ENCODE results near the gene VEZT. TPM values are rescaled to one million over a fixed set of nuclear protein-coding genes. Genes with fewer than 3 reads are reported as not detected.

The VEZT gene
- total RNA-seq, 1 donor from 2014 or later = 69.4 TPM

GRCh38 chr12:95207407-95207806 is 10.2 kb upstream of the VEZT start:
- no peak overlapping the region for H3K27ac ChIP-seq (ENCODE audit: low read depth, low read length)
- no peaks in the 10 kb centered on the region for H3K9me3 ChIP-seq (ENCODE audit: control insufficient read depth in 3 of 3, low read length in 3 of 3)
- no peak overlapping the region for H3K9ac ChIP-seq (ENCODE audit: low read depth in 1 of 3, low read length in 3 of 3)
- H3K36me3 ChIP-seq (ENCODE audit: control insufficient read depth in 3 of 3, insufficient read depth in 3 of 3, low read length in 3 of 3) = no peaks in the 10 kb centered on the region
- H3K27me3 ChIP-seq (ENCODE audit: control insufficient read depth in 3 of 3, insufficient read depth in 3 of 3, low read length in 3 of 3) = no peaks in the 10 kb centered on the region
- no peak overlapping the region for H3K4me3 ChIP-seq (ENCODE audit: low read length in 3 of 3)
- H3K4me1 ChIP-seq (ENCODE audit: control insufficient read depth in 3 of 3, insufficient read depth in 3 of 3, low read length in 3 of 3) = peaks cover 3 to 16% (median 8%) of the 10 kb centered on the region in 3 donors

- no peaks in the 10 kb centered on the region for H3K36me3 ChIP-seq (ENCODE audit: control insufficient read depth in 3 of 3, insufficient read depth in 3 of 3, low read length in 3 of 3)
- H3K4me3 ChIP-seq (ENCODE audit: low read length in 3 of 3) = no peak overlapping the region
- H3K27ac ChIP-seq (ENCODE audit: low read depth, low read length) = no peak overlapping the region
- peaks cover 3 to 13% (median 8%) of the 10 kb centered on the region in 3 donors for H3K4me1 ChIP-seq (ENCODE audit: control insufficient read depth in 3 of 3, insufficient read depth in 3 of 3, low read length in 3 of 3)
- no peak overlapping the region for H3K9ac ChIP-seq (ENCODE audit: low read depth in 1 of 3, low read length in 3 of 3)
- H3K9me3 ChIP-seq (ENCODE audit: control insufficient read depth in 3 of 3, low read length in 3 of 3) = no peaks in the 10 kb centered on the region
- H3K27me3 ChIP-seq (ENCODE audit: control insufficient read depth in 3 of 3, insufficient read depth in 3 of 3, low read length in 3 of 3) = no peaks in the 10 kb centered on the region
These were observed 8.9 kb upstream of the VEZT start for GRCh38 chr12:95208678-95209077.

GRCh38 chr12:95212586-95212985 is 5.0 kb upstream of the VEZT start:
- Histone ChIP-seq H3K9me3 (ENCODE audit: control insufficient read depth in 3 of 3, low read length in 3 of 3) (no peaks in the 10 kb centered on the region), H3K9ac (ENCODE audit: low read depth in 1 of 3, low read length in 3 of 3) (no peak overlapping the region), H3K27ac (ENCODE audit: low read depth, low read length) (no peak overlapping the region), H3K4me1 (ENCODE audit: control insufficient read depth in 3 of 3, insufficient read depth in 3 of 3, low read length in 3 of 3) (peaks cover 0 to 10% (median 6%) of the 10 kb centered on the region in 3 donors), H3K27me3 (ENCODE audit: control insufficient read depth in 3 of 3, insufficient read depth in 3 of 3, low read length in 3 of 3) (no peaks in the 10 kb centered on the region), H3K4me3 (ENCODE audit: low read length in 3 of 3) (no peak overlapping the region), H3K36me3 (ENCODE audit: control insufficient read depth in 3 of 3, insufficient read depth in 3 of 3, low read length in 3 of 3) (no peaks in the 10 kb centered on the region)

DNA sequence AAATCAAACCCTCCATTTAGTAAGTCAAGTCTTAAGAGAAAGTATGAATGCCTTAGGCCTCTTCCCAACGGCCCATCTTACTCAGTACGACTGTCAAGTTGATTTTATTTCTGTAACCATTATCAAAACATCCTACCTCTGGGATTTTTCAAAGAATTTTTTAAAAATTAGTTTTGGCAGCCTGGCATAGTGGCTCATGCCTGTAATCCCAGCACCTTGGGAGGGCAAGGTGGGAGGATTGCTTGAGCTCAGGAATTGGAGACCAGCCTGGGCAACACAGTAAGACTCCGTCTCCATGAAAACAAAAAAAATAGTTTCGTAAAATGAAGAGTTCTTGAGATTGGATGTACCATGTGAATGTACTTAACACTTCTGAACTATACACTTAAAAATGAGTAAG is 4.5 kb upstream of the VEZT start:
- Histone ChIP-seq H3K27me3 (ENCODE audit: control insufficient read depth in 3 of 3, insufficient read depth in 3 of 3, low read length in 3 of 3) (no peaks in the 10 kb centered on the region), H3K27ac (ENCODE audit: low read depth, low read length) (no peak overlapping the region), H3K9me3 (ENCODE audit: control insufficient read depth in 3 of 3, low read length in 3 of 3) (no peaks in the 10 kb centered on the region), H3K36me3 (ENCODE audit: control insufficient read depth in 3 of 3, insufficient read depth in 3 of 3, low read length in 3 of 3) (no peaks in the 10 kb centered on the region), H3K4me1 (ENCODE audit: control insufficient read depth in 3 of 3, insufficient read depth in 3 of 3, low read length in 3 of 3) (peaks cover 0 to 10% (median 6%) of the 10 kb centered on the region in 3 donors), H3K9ac (ENCODE audit: low read depth in 1 of 3, low read length in 3 of 3) (no peak overlapping the region), H3K4me3 (ENCODE audit: low read length in 3 of 3) (no peak overlapping the region)

DNA sequence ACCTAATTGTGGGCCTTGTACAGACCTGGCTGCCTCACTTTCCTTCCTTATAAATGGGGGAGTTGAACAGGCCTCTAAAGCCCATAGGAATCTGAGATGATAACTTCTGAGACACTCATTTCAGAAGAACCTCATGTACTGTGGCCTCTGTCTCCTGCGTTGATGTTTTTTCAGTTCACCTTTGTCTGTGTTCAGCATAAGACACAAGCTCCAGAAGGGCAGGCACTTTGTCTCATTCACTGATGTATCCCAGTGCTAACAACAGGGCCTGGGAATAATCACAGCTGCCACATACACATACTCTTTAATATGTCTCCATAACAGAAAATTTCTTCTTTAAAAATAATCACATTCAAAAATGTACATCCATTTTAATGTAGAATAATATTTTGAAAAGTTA is 3.7 kb upstream of the VEZT start:
- Histone ChIP-seq H3K27ac (ENCODE audit: low read depth, low read length) (no peak overlapping the region), H3K9ac (ENCODE audit: low read depth in 1 of 3, low read length in 3 of 3) (no peak overlapping the region), H3K9me3 (ENCODE audit: control insufficient read depth in 3 of 3, low read length in 3 of 3) (no peaks in the 10 kb centered on the region), H3K4me1 (ENCODE audit: control insufficient read depth in 3 of 3, insufficient read depth in 3 of 3, low read length in 3 of 3) (peaks cover 0 to 14% (median 6%) of the 10 kb centered on the region in 3 donors), H3K36me3 (ENCODE audit: control insufficient read depth in 3 of 3, insufficient read depth in 3 of 3, low read length in 3 of 3) (no peaks in the 10 kb centered on the region), H3K27me3 (ENCODE audit: control insufficient read depth in 3 of 3, insufficient read depth in 3 of 3, low read length in 3 of 3) (no peaks in the 10 kb centered on the region), H3K4me3 (ENCODE audit: low read length in 3 of 3) (no peak overlapping the region)

GRCh38 chr12:95214466-95214865 is 3.1 kb upstream of the VEZT start:
- no peak overlapping the region for H3K9ac ChIP-seq (ENCODE audit: low read depth in 1 of 3, low read length in 3 of 3)
- H3K4me3 ChIP-seq (ENCODE audit: low read length in 3 of 3) = no peak overlapping the region
- peaks cover under 1 to 17% (median 6%) of the 10 kb centered on the region in 3 donors for H3K4me1 ChIP-seq (ENCODE audit: control insufficient read depth in 3 of 3, insufficient read depth in 3 of 3, low read length in 3 of 3)
- no peaks in the 10 kb centered on the region for H3K27me3 ChIP-seq (ENCODE audit: control insufficient read depth in 3 of 3, insufficient read depth in 3 of 3, low read length in 3 of 3)
- no peaks in the 10 kb centered on the region for H3K9me3 ChIP-seq (ENCODE audit: control insufficient read depth in 3 of 3, low read length in 3 of 3)
- H3K27ac ChIP-seq (ENCODE audit: low read depth, low read length) = no peak overlapping the region
- no peaks in the 10 kb centered on the region for H3K36me3 ChIP-seq (ENCODE audit: control insufficient read depth in 3 of 3, insufficient read depth in 3 of 3, low read length in 3 of 3)

DNA sequence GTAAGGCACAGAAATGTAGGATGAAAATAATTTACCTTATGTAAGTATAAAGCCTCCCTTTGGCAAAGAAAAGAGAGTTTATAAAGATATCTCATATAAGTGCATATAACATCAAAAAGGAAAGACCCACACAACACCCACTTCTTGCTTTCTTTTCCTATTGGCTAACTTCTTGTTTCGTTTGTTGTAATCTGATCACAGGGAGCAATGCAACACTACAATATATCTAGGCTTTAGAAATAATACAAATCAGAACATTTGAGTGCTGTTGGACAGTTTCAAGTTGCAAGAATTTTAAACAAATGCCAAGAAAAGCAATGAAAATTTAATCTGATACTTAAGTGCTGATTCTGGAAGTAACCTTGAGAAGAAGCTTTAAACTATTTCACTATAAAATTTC is 1.7 kb upstream of the VEZT start:
- Histone ChIP-seq H3K4me3 (ENCODE audit: low read length in 3 of 3) (peak overlapping the region; percentile 12 to 96 (median 91)), H3K4me1 (ENCODE audit: control insufficient read depth in 3 of 3, insufficient read depth in 3 of 3, low read length in 3 of 3) (peaks cover 8 to 17% (median 12%) of the 10 kb centered on the region in 3 donors), H3K27ac (ENCODE audit: low read depth, low read length) (no peak overlapping the region), H3K9me3 (ENCODE audit: control insufficient read depth in 3 of 3, low read length in 3 of 3) (no peaks in the 10 kb centered on the region), H3K36me3 (ENCODE audit: control insufficient read depth in 3 of 3, insufficient read depth in 3 of 3, low read length in 3 of 3) (no peaks in the 10 kb centered on the region), H3K9ac (ENCODE audit: low read depth in 1 of 3, low read length in 3 of 3) (peak overlapping the region in 1 of 3 donors; percentile 92), H3K27me3 (ENCODE audit: control insufficient read depth in 3 of 3, insufficient read depth in 3 of 3, low read length in 3 of 3) (no peaks in the 10 kb centered on the region)

DNA sequence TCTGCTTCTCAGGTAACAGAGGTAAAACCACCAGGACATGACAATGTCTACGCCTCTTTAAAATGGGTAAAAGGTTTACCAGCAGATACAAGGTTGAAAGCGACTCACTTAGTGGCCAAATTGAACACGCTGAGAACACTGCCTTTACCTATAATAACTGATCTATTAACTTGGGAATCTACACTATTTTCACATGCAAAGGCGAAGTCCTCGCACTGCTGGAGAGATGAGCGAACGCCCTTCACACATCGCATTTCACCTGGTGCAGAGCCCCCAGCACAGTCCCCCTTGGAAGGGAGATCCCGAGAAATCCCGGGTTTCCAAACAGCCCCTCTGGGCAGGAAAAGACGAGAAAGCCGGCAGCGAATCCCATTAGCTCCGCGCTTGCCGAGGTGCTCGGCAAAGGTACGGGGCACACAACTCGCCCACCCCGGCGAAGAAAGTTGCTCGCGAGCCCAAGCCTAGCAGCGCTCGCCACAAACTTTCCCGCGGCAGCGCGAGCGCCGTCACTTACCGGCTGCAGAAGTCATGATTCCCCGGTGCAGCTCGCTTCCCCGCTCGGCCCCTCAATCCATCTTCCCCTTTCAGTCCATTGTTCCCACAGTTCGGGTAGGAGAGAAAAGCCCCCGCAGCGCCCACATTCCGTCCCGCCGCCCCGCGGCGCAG is 763 bp upstream of the VEZT start:
- H3K27ac ChIP-seq (ENCODE audit: low read depth, low read length) = peak overlapping the region; percentile 99
- H3K9me3 ChIP-seq (ENCODE audit: control insufficient read depth in 3 of 3, low read length in 3 of 3) = no peaks in the 10 kb centered on the region
- H3K4me1 ChIP-seq (ENCODE audit: control insufficient read depth in 3 of 3, insufficient read depth in 3 of 3, low read length in 3 of 3) = peaks cover 8 to 20% (median 12%) of the 10 kb centered on the region in 3 donors
- H3K9ac ChIP-seq (ENCODE audit: low read depth in 1 of 3, low read length in 3 of 3) = peak overlapping the region; percentile 89 to 92 (median 91)
- no peaks in the 10 kb centered on the region for H3K27me3 ChIP-seq (ENCODE audit: control insufficient read depth in 3 of 3, insufficient read depth in 3 of 3, low read length in 3 of 3)
- H3K4me3 ChIP-seq (ENCODE audit: low read length in 3 of 3) = peak overlapping the region; percentile 88 to 96 (median 91)
- H3K36me3 ChIP-seq (ENCODE audit: control insufficient read depth in 3 of 3, insufficient read depth in 3 of 3, low read length in 3 of 3) = no peaks in the 10 kb centered on the region

- Histone ChIP-seq H3K4me3 (ENCODE audit: low read length in 3 of 3) (peak overlapping the region; percentile 98), H3K4me1 (ENCODE audit: control insufficient read depth in 3 of 3, insufficient read depth in 3 of 3, low read length in 3 of 3) (peaks cover 8 to 20% (median 12%) of the 10 kb centered on the region in 3 donors), H3K36me3 (ENCODE audit: control insufficient read depth in 3 of 3, insufficient read depth in 3 of 3, low read length in 3 of 3) (no peaks in the 10 kb centered on the region), H3K9me3 (ENCODE audit: control insufficient read depth in 3 of 3, low read length in 3 of 3) (no peaks in the 10 kb centered on the region), H3K27ac (ENCODE audit: low read depth, low read length) (peak overlapping the region; percentile 99), H3K9ac (ENCODE audit: low read depth in 1 of 3, low read length in 3 of 3) (peak overlapping the region; percentile 94 to 97 (median 95)), H3K27me3 (ENCODE audit: control insufficient read depth in 3 of 3, insufficient read depth in 3 of 3, low read length in 3 of 3) (no peaks in the 10 kb centered on the region)
These were observed 835 bp downstream of the VEZT start for GRCh38 chr12:95218150-95219133.

DNA sequence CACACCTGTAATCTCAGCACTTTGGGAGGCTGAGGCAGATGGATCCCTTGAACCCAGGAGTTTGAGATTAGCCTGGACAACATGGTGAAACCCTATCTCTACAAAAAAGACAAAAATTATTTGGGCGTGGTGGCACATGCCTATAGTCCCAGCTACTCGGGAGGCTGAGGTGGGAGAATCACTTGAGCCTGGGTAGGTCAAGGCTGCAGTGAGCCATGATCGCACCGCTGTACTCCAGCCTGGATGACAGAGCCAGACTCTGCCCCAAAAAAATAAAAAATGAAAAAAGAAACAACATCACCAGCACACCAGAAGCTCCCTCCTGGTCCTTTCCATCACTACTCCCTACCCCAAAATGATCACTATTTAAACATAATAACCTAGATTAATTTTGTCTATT is 2.6 kb downstream of the VEZT start:
- no peak overlapping the region for H3K9ac ChIP-seq (ENCODE audit: low read depth in 1 of 3, low read length in 3 of 3)
- H3K27ac ChIP-seq (ENCODE audit: low read depth, low read length) = no peak overlapping the region
- H3K4me3 ChIP-seq (ENCODE audit: low read length in 3 of 3) = no peak overlapping the region
- peaks cover 15 to 23% (median 20%) of the 10 kb centered on the region in 3 donors for H3K4me1 ChIP-seq (ENCODE audit: control insufficient read depth in 3 of 3, insufficient read depth in 3 of 3, low read length in 3 of 3)
- H3K36me3 ChIP-seq (ENCODE audit: control insufficient read depth in 3 of 3, insufficient read depth in 3 of 3, low read length in 3 of 3) = peaks cover 0 to 5% (median 3%) of the 10 kb centered on the region in 3 donors
- H3K9me3 ChIP-seq (ENCODE audit: control insufficient read depth in 3 of 3, low read length in 3 of 3) = no peaks in the 10 kb centered on the region
- H3K27me3 ChIP-seq (ENCODE audit: control insufficient read depth in 3 of 3, insufficient read depth in 3 of 3, low read length in 3 of 3) = no peaks in the 10 kb centered on the region

All from skeletal muscle tissue (tissue), 4 donors.